HG03159 (cell line): ENCODE results near the gene HTRA1.

Source experiments
- ATAC-seq: cut with Tn5 transposase; IDR thresholded peaks from one replicate; pipeline ENCODE4 v1.9.1; 2021; ENCODE audit warnings: mild to moderate bottlenecking, moderate library complexity; ENCODE audit not compliant: unreplicated experiment

Gene HTRA1

GRCh38 chr10:122550427-122550826 lies 89.1 kb downstream of the HTRA1 start:
- no peak for ATAC-seq

GRCh38 chr10:122550983-122551382 lies 89.6 kb downstream of the HTRA1 start:
- no peak for ATAC-seq

- no peak for ATAC-seq
Observed at GRCh38 chr10:122551450-122551849, 90.1 kb downstream of the HTRA1 start.

- ATAC-seq: no peak
Observed at GRCh38 chr10:122553341-122553740, 92.0 kb downstream of the HTRA1 start.

GRCh38 chr10:122554131-122555036 lies 93.0 kb downstream of the HTRA1 start:
- no peak for ATAC-seq

- no peak for ATAC-seq
Observed at GRCh38 chr10:122555442-122555841, 94.1 kb downstream of the HTRA1 start.

GRCh38 chr10:122557516-122557915 lies 96.2 kb downstream of the HTRA1 start:
- no peak for ATAC-seq

GRCh38 chr10:122558452-122558851 lies 97.1 kb downstream of the HTRA1 start:
- no peak for ATAC-seq

- no peak for ATAC-seq
Observed at GRCh38 chr10:122559228-122559627, 97.9 kb downstream of the HTRA1 start.

GRCh38 chr10:122560279-122560804 lies 99.0 kb downstream of the HTRA1 start, which contains the start of gene DMBT1:
DMBT1 (plus strand) TSS chr10:122560754; CDS start chr10:122560771, 17 bp downstream.
- ATAC-seq: no peak

GRCh38 chr10:122561212-122561611 lies 99.9 kb downstream of the HTRA1 start:
- no peak for ATAC-seq

GRCh38 chr10:122561792-122562191 lies 100.4 kb downstream of the HTRA1 start:
- no peak for ATAC-seq
